Stomach (tissue), 9 donors: ENCODE measurements around the gene PCARE. TPM values are rescaled to one million over a fixed set of nuclear protein-coding genes. Genes with fewer than 3 reads are reported as not detected.

Experiments
- DNase-seq, 2 donors: peaks; one replicate each; pipeline versions ENCODE4 v3.0.0 to v3.0.0-alpha.2; 2013 to 2019
- H3K27ac ChIP-seq, 5 donors: fragments of 200-600 bp in 4 of 5; sonication (generic) in 4 of 5; one replicate each; pipeline ENCODE4 v1.5.1; 2013 to 2019; ENCODE audit warnings: mild to moderate bottlenecking in 1 of 5, moderate library complexity in 1 of 5
- H3K27me3 ChIP-seq, 3 donors: fragments of 200-600 bp; sonication (generic); one replicate each; pipeline ENCODE4 v1.5.1; 2017 to 2019; ENCODE audit warnings: mixed run types in 1 of 3
- H3K36me3 ChIP-seq, 4 donors: fragments of 200-600 bp; sonication (generic); 1 replicate in 3 of 4; 2 replicates in 1 of 4; pipeline ENCODE4 v1.5.1; 2016 to 2019
- H3K4me1 ChIP-seq, 4 donors: fragments of 200-600 bp; sonication (generic); one replicate each; pipeline ENCODE4 v1.5.1; 2016 to 2019
- H3K4me3 ChIP-seq, 4 donors: fragments of 200-600 bp; sonication (generic) in 3 of 4; one replicate each; pipeline ENCODE4 v1.5.1; 2016 to 2019; ENCODE audit warnings: mild to moderate bottlenecking in 1 of 4
- H3K9me3 ChIP-seq, 4 donors: fragments of 200-600 bp; sonication (generic); one replicate each; pipeline ENCODE4 v1.5.1; 2016 to 2019
- EP300 ChIP-seq: sonication (generic); formaldehyde crosslinking; IDR thresholded peaks from one replicate; pipeline ENCODE4 v1.6.1; 2017; ENCODE audit warnings: antibody characterized with exemption
- POLR2A ChIP-seq, 4 donors: fragments of 450-650 bp; IDR thresholded peaks; one replicate each; pipeline ENCODE4 v1.6.1; 2016; ENCODE audit warnings: antibody characterized with exemption in 4 of 4, control low read depth in 2 of 4, mild to moderate bottlenecking in 1 of 4, moderate library complexity in 1 of 4
- POLR2AphosphoS5 ChIP-seq, 3 donors: sonication (generic); formaldehyde crosslinking; IDR thresholded peaks; one replicate each; pipeline ENCODE4 v1.6.1; 2016; ENCODE audit warnings: antibody characterized with exemption in 3 of 3
- WGBS, 5 donors: extraction: QIAGEN DNeasy Blood & Tissue Kit in 3 of 5; methylation state at CpG; one replicate each; pipeline versions ENCODE4 v1.1.5 to v1.1.7; 2013 to 2018; 5-methylcytosine and 5-hydroxymethylcytosine counted together
- intact Hi-C: fragments of 100-400 bp; cut with DNase I; formaldehyde crosslinking; loops from one replicate; pipeline ENCODE4 v1.15.1; 2023; ENCODE audit warnings: low total_unique reads
- polyA plus RNA-seq, 3 donors: library from polyadenylated mRNA; stranded (reverse); fragments of 200-250 nt; gene quantifications; one replicate each; pipeline ENCODE4 v1.2.3, GENCODE V29; 2013
- total RNA-seq, 5 donors: library from RNA; depleted of rRNA; stranded (reverse); fragments of >200 nt; gene quantifications; one replicate each; pipeline versions ENCODE4 v1.1.0 to v1.2.3, GENCODE V29; 2014 to 2016
- TF ChIP-seq, protein P1 (sequence below), 7 experiments: fragments of 450-650 bp in 4 of 7; fragments of 200-600 bp in 3 of 7; sonication (generic) in 3 of 7; IDR thresholded peaks; one replicate each; pipeline ENCODE4 v1.5.1; 2016 to 2019; ENCODE audit warnings: antibody characterized with exemption in 7 of 7, control low read depth in 2 of 7, mild to moderate bottlenecking in 1 of 7
- donor health status: healthy with polysubstance abuse.
- donor health status: Bipolar disorder and iron deficiency.
- donor health status: healthy.

Gene PCARE
- total and polyA plus RNA-seq, 8 donors = 0.06 to 2.9 (median 0.08) TPM; not detected in 5

- 93 to 98% (median 96%) methylated on average over 5 of the region's 5 CpGs for WGBS, 5 donors
- Histone ChIP-seq H3K27me3 (no peaks in the 10 kb centered on the region), H3K27ac (no peak overlapping the region), H3K9me3 (no peaks in the 10 kb centered on the region), H3K4me3 (no peak overlapping the region), H3K36me3 (no peaks in the 10 kb centered on the region), H3K4me1 (no peaks in the 10 kb centered on the region)
- TF ChIP-seq, protein P1, sequence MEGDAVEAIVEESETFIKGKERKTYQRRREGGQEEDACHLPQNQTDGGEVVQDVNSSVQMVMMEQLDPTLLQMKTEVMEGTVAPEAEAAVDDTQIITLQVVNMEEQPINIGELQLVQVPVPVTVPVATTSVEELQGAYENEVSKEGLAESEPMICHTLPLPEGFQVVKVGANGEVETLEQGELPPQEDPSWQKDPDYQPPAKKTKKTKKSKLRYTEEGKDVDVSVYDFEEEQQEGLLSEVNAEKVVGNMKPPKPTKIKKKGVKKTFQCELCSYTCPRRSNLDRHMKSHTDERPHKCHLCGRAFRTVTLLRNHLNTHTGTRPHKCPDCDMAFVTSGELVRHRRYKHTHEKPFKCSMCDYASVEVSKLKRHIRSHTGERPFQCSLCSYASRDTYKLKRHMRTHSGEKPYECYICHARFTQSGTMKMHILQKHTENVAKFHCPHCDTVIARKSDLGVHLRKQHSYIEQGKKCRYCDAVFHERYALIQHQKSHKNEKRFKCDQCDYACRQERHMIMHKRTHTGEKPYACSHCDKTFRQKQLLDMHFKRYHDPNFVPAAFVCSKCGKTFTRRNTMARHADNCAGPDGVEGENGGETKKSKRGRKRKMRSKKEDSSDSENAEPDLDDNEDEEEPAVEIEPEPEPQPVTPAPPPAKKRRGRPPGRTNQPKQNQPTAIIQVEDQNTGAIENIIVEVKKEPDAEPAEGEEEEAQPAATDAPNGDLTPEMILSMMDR (IDR thresholded peaks at IDR 0.05) = no peak
- TF ChIP-seq POLR2A (IDR thresholded peaks at IDR 0.05) = no peak
- TF ChIP-seq POLR2AphosphoS5 (IDR thresholded peaks at IDR 0.05) = no peak
- no peak for TF ChIP-seq EP300
- intact Hi-C loops = no loop called here
- DNase-seq = no peak
These were observed 42.1 kb downstream of the PCARE start for GRCh38 chr2:29032189-29032588.

DNA sequence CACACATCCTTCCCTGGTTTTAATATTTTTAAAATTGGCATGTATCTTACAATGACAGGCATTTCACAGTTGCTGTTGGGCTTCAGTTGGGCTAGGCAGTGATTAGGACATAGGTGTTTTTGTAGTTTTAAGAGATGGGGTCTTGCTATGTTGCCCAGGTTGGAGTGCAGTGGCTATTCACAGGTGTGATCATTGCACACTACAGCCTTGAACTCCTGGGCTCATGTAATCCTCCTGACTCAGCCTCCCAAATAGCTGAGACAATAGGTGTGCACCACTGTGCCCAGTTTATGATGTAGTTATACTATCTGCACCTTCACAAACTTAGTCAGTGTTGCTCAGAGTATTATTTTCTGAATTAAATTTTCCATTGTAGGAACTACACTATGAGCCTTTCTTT lies 43.3 kb downstream of the PCARE start:
- H3K9me3 ChIP-seq = no peaks in the 10 kb centered on the region
- H3K36me3 ChIP-seq = no peaks in the 10 kb centered on the region
- intact Hi-C loops = no loop called here
- no peaks in the 10 kb centered on the region for H3K27me3 ChIP-seq
- H3K4me1 ChIP-seq = no peaks in the 10 kb centered on the region
- DNase-seq = no peak
- no peak overlapping the region for H3K4me3 ChIP-seq
- H3K27ac ChIP-seq = no peak overlapping the region
- no peak for TF ChIP-seq POLR2A (IDR thresholded peaks at IDR 0.05)
- TF ChIP-seq, protein P1 (IDR thresholded peaks at IDR 0.05) = no peak
- TF ChIP-seq POLR2AphosphoS5 (IDR thresholded peaks at IDR 0.05) = no peak
- TF ChIP-seq EP300 = no peak

GRCh38 chr2:29025711-29026110 lies 48.6 kb downstream of the PCARE start:
- no peaks in the 10 kb centered on the region for H3K4me1 ChIP-seq
- no peaks in the 10 kb centered on the region for H3K27me3 ChIP-seq
- no peak overlapping the region for H3K4me3 ChIP-seq
- TF ChIP-seq, protein P1 (IDR thresholded peaks at IDR 0.05) = no peak
- TF ChIP-seq POLR2A (IDR thresholded peaks at IDR 0.05) = no peak
- no peak for TF ChIP-seq EP300
- TF ChIP-seq POLR2AphosphoS5 (IDR thresholded peaks at IDR 0.05) = no peak
- 79 to 90% (median 82%) methylated on average over 3 of the region's 3 CpGs for WGBS, 5 donors
- DNase-seq = no peak
- no peak overlapping the region for H3K27ac ChIP-seq
- H3K36me3 ChIP-seq = no peaks in the 10 kb centered on the region
- intact Hi-C loops = no loop called here
- H3K9me3 ChIP-seq = no peaks in the 10 kb centered on the region

DNA sequence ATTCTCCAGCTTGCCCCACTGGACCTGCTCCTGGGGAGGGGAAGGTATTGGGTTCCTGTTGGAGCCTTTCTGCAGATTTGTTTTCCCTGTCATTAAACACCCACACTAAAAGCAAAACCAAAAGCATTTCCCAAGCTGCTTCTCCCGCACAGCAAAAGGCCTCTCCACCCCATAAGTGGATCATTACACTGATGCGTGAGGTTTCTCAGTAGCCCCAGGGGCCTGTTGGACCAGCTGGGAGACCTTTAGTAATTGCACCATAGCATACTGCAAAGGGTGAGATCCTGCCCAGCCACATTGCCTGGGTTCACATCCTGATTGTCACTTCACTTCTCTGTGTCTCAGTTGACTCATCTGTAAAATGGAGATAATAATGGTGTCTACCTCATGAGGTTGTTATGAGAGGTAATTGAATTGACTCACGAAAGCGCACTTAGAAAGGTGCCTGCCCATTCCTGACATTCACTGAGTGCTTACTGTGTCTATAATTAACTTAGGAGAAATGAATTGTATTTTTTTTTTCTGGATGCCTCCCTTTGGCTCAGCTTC lies 49.4 kb downstream of the PCARE start:
- TF ChIP-seq POLR2AphosphoS5 (IDR thresholded peaks at IDR 0.05) (no peak), POLR2A (IDR thresholded peaks at IDR 0.05) (no peak), EP300 (no peak)
- TF ChIP-seq, protein P1 (IDR thresholded peaks at IDR 0.05) = no peak
- Histone ChIP-seq H3K27me3 (no peaks in the 10 kb centered on the region), H3K9me3 (no peaks in the 10 kb centered on the region), H3K4me1 (no peaks in the 10 kb centered on the region), H3K36me3 (no peaks in the 10 kb centered on the region), H3K27ac (no peak overlapping the region), H3K4me3 (no peak overlapping the region)
- no peak for DNase-seq
- intact Hi-C loops = no loop called here
- WGBS, 5 donors = 80 to 95% (median 87%) methylated on average over 4 of the region's 4 CpGs
